Measurements from ENCODE around the gene STAG1.

STAG1 gene

GRCh38 chr3:136330900-136331299 lies 421.3 kb downstream of the STAG1 start:
- no peak overlapping the region for H3K9ac ChIP-seq (ENCODE audit: low read depth, low read length)
- H3K4me1 ChIP-seq (ENCODE audit: control insufficient read depth, insufficient read depth, low read length): no peaks in the 10 kb centered on the region
- H3K36me3 ChIP-seq (ENCODE audit: control insufficient read depth, insufficient read depth, low read length): peaks cover 21% of the 10 kb centered on the region
- no peak overlapping the region for H3K4me3 ChIP-seq (ENCODE audit: low read depth, low read length)
- H3K9me3 ChIP-seq (ENCODE audit: control insufficient read depth, insufficient read depth, low read length): no peaks in the 10 kb centered on the region
- H3K27me3 ChIP-seq (ENCODE audit: control insufficient read depth, insufficient read depth, low read length): no peaks in the 10 kb centered on the region

- H3K9me3 ChIP-seq (ENCODE audit: control insufficient read depth, insufficient read depth, low read length): no peaks in the 10 kb centered on the region
- no peak overlapping the region for H3K4me3 ChIP-seq (ENCODE audit: low read depth, low read length)
- H3K36me3 ChIP-seq (ENCODE audit: control insufficient read depth, insufficient read depth, low read length): peaks cover 15% of the 10 kb centered on the region
- H3K4me1 ChIP-seq (ENCODE audit: control insufficient read depth, insufficient read depth, low read length): no peaks in the 10 kb centered on the region
- H3K27me3 ChIP-seq (ENCODE audit: control insufficient read depth, insufficient read depth, low read length): no peaks in the 10 kb centered on the region
- no peak overlapping the region for H3K9ac ChIP-seq (ENCODE audit: low read depth, low read length)
Observed at GRCh38 chr3:136329593-136329992, 422.6 kb downstream of the STAG1 start.

GRCh38 chr3:136327671-136328070 lies 424.5 kb downstream of the STAG1 start:
- H3K36me3 ChIP-seq (ENCODE audit: control insufficient read depth, insufficient read depth, low read length): peaks cover 5% of the 10 kb centered on the region
- no peak overlapping the region for H3K4me3 ChIP-seq (ENCODE audit: low read depth, low read length)
- no peaks in the 10 kb centered on the region for H3K4me1 ChIP-seq (ENCODE audit: control insufficient read depth, insufficient read depth, low read length)
- no peaks in the 10 kb centered on the region for H3K27me3 ChIP-seq (ENCODE audit: control insufficient read depth, insufficient read depth, low read length)
- no peaks in the 10 kb centered on the region for H3K9me3 ChIP-seq (ENCODE audit: control insufficient read depth, insufficient read depth, low read length)
- H3K9ac ChIP-seq (ENCODE audit: low read depth, low read length): no peak overlapping the region

GRCh38 chr3:136326316-136326715 lies 425.9 kb downstream of the STAG1 start:
- H3K9ac ChIP-seq (ENCODE audit: low read depth, low read length): no peak overlapping the region
- H3K4me3 ChIP-seq (ENCODE audit: low read depth, low read length): no peak overlapping the region
- peaks cover 5% of the 10 kb centered on the region for H3K36me3 ChIP-seq (ENCODE audit: control insufficient read depth, insufficient read depth, low read length)
- no peaks in the 10 kb centered on the region for H3K27me3 ChIP-seq (ENCODE audit: control insufficient read depth, insufficient read depth, low read length)
- H3K9me3 ChIP-seq (ENCODE audit: control insufficient read depth, insufficient read depth, low read length): no peaks in the 10 kb centered on the region
- H3K4me1 ChIP-seq (ENCODE audit: control insufficient read depth, insufficient read depth, low read length): no peaks in the 10 kb centered on the region

GRCh38 chr3:136311968-136312367 lies 440.2 kb downstream of the STAG1 start:
- no peaks in the 10 kb centered on the region for H3K36me3 ChIP-seq (ENCODE audit: control insufficient read depth, insufficient read depth, low read length)
- no peak overlapping the region for H3K9ac ChIP-seq (ENCODE audit: low read depth, low read length)
- no peaks in the 10 kb centered on the region for H3K27me3 ChIP-seq (ENCODE audit: control insufficient read depth, insufficient read depth, low read length)
- no peaks in the 10 kb centered on the region for H3K4me1 ChIP-seq (ENCODE audit: control insufficient read depth, insufficient read depth, low read length)
- H3K9me3 ChIP-seq (ENCODE audit: control insufficient read depth, insufficient read depth, low read length): no peaks in the 10 kb centered on the region
- no peak overlapping the region for H3K4me3 ChIP-seq (ENCODE audit: low read depth, low read length)

- no peaks in the 10 kb centered on the region for H3K36me3 ChIP-seq (ENCODE audit: control insufficient read depth, insufficient read depth, low read length)
- no peaks in the 10 kb centered on the region for H3K27me3 ChIP-seq (ENCODE audit: control insufficient read depth, insufficient read depth, low read length)
- H3K4me3 ChIP-seq (ENCODE audit: low read depth, low read length): no peak overlapping the region
- no peaks in the 10 kb centered on the region for H3K4me1 ChIP-seq (ENCODE audit: control insufficient read depth, insufficient read depth, low read length)
- no peak overlapping the region for H3K9ac ChIP-seq (ENCODE audit: low read depth, low read length)
- H3K9me3 ChIP-seq (ENCODE audit: control insufficient read depth, insufficient read depth, low read length): no peaks in the 10 kb centered on the region
Observed at GRCh38 chr3:136311261-136311660, 440.9 kb downstream of the STAG1 start.

DNA sequence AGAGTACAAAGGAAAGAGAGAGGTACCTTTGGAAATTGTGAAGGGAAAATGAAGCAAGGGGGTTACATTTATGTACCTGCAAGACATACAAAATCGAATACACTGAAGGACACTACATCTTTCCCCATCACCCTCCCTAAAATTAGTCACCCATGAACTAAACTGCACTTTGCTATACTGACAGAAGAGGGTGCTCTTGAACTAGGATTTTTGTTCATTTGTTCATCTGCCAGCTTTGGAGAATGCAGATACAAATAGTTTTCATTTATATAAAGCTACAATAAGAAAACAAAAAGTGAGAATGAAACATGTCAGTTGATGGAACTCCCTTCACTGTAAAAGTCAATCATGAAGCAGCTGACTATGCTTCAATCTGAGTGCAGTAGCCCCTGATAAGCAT lies 446.3 kb downstream of the STAG1 start:
- no peaks in the 10 kb centered on the region for H3K27me3 ChIP-seq (ENCODE audit: control insufficient read depth, insufficient read depth, low read length)
- no peaks in the 10 kb centered on the region for H3K9me3 ChIP-seq (ENCODE audit: control insufficient read depth, insufficient read depth, low read length)
- H3K36me3 ChIP-seq (ENCODE audit: control insufficient read depth, insufficient read depth, low read length): no peaks in the 10 kb centered on the region
- H3K4me3 ChIP-seq (ENCODE audit: low read depth, low read length): no peak overlapping the region
- H3K9ac ChIP-seq (ENCODE audit: low read depth, low read length): no peak overlapping the region
- H3K4me1 ChIP-seq (ENCODE audit: control insufficient read depth, insufficient read depth, low read length): no peaks in the 10 kb centered on the region

- Histone ChIP-seq H3K9me3 (ENCODE audit: control insufficient read depth, insufficient read depth, low read length) (no peaks in the 10 kb centered on the region), H3K4me1 (ENCODE audit: control insufficient read depth, insufficient read depth, low read length) (peaks cover 7% of the 10 kb centered on the region), H3K27me3 (ENCODE audit: control insufficient read depth, insufficient read depth, low read length) (no peaks in the 10 kb centered on the region), H3K4me3 (ENCODE audit: low read depth, low read length) (no peak overlapping the region), H3K36me3 (ENCODE audit: control insufficient read depth, insufficient read depth, low read length) (no peaks in the 10 kb centered on the region), H3K9ac (ENCODE audit: low read depth, low read length) (no peak overlapping the region)
Observed at GRCh38 chr3:136300444-136300843, 451.7 kb downstream of the STAG1 start.

DNA sequence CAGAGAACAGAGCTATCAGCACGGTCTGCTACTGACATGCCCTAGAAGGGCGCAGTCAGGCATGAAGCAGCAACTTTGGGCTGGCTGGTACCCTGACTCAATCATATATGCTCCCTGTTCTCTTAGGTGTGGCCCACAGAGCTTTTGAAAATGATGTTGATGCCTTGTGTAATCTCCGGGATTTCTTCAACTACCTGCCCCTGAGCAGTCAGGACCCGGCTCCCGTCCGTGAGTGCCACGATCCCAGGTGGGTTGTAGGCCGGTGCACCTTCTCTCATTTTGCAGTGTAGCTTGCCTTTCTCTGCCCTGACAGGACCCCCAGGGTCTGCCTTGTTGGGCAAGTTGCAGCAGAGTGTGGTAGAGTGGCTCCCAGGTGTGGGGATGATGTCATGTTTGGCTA lies 454.4 kb downstream of the STAG1 start:
- no peaks in the 10 kb centered on the region for H3K36me3 ChIP-seq (ENCODE audit: control insufficient read depth, insufficient read depth, low read length)
- H3K4me3 ChIP-seq (ENCODE audit: low read depth, low read length): no peak overlapping the region
- H3K4me1 ChIP-seq (ENCODE audit: control insufficient read depth, insufficient read depth, low read length): peaks cover 7% of the 10 kb centered on the region
- H3K9me3 ChIP-seq (ENCODE audit: control insufficient read depth, insufficient read depth, low read length): no peaks in the 10 kb centered on the region
- H3K9ac ChIP-seq (ENCODE audit: low read depth, low read length): no peak overlapping the region
- H3K27me3 ChIP-seq (ENCODE audit: control insufficient read depth, insufficient read depth, low read length): no peaks in the 10 kb centered on the region

DNA sequence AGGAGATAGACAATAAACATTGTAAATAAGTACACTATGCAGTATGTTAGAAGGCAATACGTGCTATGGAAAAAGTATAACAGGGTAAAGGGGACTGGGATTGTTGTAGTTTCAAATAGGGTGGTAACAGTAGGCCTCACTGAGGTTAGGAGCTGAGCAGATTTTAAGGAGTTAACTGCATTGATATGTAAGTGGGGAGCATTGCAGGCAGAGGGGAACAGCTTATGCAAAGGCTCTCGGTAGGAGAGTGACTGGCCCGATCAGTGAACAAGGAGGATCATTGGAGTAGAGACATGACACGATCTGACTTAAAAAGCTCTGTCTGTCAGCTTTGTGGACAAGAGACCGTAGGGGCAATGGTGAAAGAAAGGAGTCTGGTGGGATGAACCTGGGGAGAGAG lies 455.2 kb downstream of the STAG1 start:
- Histone ChIP-seq H3K4me1 (ENCODE audit: control insufficient read depth, insufficient read depth, low read length) (peaks cover 7% of the 10 kb centered on the region), H3K9me3 (ENCODE audit: control insufficient read depth, insufficient read depth, low read length) (no peaks in the 10 kb centered on the region), H3K27me3 (ENCODE audit: control insufficient read depth, insufficient read depth, low read length) (no peaks in the 10 kb centered on the region), H3K36me3 (ENCODE audit: control insufficient read depth, insufficient read depth, low read length) (no peaks in the 10 kb centered on the region), H3K4me3 (ENCODE audit: low read depth, low read length) (no peak overlapping the region), H3K9ac (ENCODE audit: low read depth, low read length) (no peak overlapping the region)

- Histone ChIP-seq H3K9ac (ENCODE audit: low read depth, low read length) (no peak overlapping the region), H3K9me3 (ENCODE audit: control insufficient read depth, insufficient read depth, low read length) (no peaks in the 10 kb centered on the region), H3K4me3 (ENCODE audit: low read depth, low read length) (no peak overlapping the region), H3K36me3 (ENCODE audit: control insufficient read depth, insufficient read depth, low read length) (no peaks in the 10 kb centered on the region), H3K27me3 (ENCODE audit: control insufficient read depth, insufficient read depth, low read length) (no peaks in the 10 kb centered on the region), H3K4me1 (ENCODE audit: control insufficient read depth, insufficient read depth, low read length) (peaks cover 7% of the 10 kb centered on the region)
Observed at GRCh38 chr3:136294176-136294575, 458.0 kb downstream of the STAG1 start.

GRCh38 chr3:136293279-136293678 lies 458.9 kb downstream of the STAG1 start:
- Histone ChIP-seq H3K9me3 (ENCODE audit: control insufficient read depth, insufficient read depth, low read length) (no peaks in the 10 kb centered on the region), H3K27me3 (ENCODE audit: control insufficient read depth, insufficient read depth, low read length) (no peaks in the 10 kb centered on the region), H3K36me3 (ENCODE audit: control insufficient read depth, insufficient read depth, low read length) (no peaks in the 10 kb centered on the region)

DNA sequence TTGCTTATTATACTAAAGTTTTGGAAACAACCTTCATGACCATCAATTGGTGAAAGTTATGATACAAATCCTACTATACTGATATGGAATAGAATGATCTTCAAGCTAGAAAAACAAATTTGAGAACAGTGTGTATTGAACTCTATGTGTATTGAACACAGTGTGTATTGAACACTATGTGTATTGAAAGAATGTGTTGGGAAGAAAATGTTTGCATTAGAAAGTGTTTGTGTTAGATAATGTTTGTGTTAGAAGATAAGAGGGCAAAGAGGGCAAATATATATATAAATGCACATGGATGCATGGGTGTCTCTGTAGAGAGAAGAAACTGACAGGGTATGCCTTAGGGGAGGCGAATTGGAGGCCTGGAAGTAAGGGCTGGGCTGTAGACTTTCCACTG lies 459.7 kb downstream of the STAG1 start:
- Histone ChIP-seq H3K9ac (ENCODE audit: low read depth, low read length) (no peak overlapping the region), H3K4me3 (ENCODE audit: low read depth, low read length) (no peak overlapping the region), H3K4me1 (ENCODE audit: control insufficient read depth, insufficient read depth, low read length) (peaks cover 7% of the 10 kb centered on the region), H3K36me3 (ENCODE audit: control insufficient read depth, insufficient read depth, low read length) (no peaks in the 10 kb centered on the region), H3K9me3 (ENCODE audit: control insufficient read depth, insufficient read depth, low read length) (no peaks in the 10 kb centered on the region), H3K27me3 (ENCODE audit: control insufficient read depth, insufficient read depth, low read length) (no peaks in the 10 kb centered on the region)

More at GRCh38 chr3:136293279-136293678, 458.9 kb downstream of the STAG1 start:
- H3K9ac ChIP-seq (ENCODE audit: low read depth, low read length): no peak overlapping the region
- peaks cover 7% of the 10 kb centered on the region for H3K4me1 ChIP-seq (ENCODE audit: control insufficient read depth, insufficient read depth, low read length)
- no peak overlapping the region for H3K4me3 ChIP-seq (ENCODE audit: low read depth, low read length)
